Neural progenitor cell (in vitro differentiated cells): ENCODE measurements around the gene RHCG.

ENCODE experiments used
- EZH2 ChIP-seq: fragments of 200-600 bp; sonication (generic); IDR thresholded peaks from 2 replicates; pipeline ENCODE4 v1.6.1; 2017; ENCODE audit warnings: antibody characterized with exemption, mild to moderate bottlenecking, moderate library complexity
- EZH2phosphoT487 ChIP-seq: fragments of 200-600 bp; sonication (generic); IDR thresholded peaks from 2 replicates; pipeline ENCODE4 v1.6.1; 2017; ENCODE audit warnings: antibody characterized with exemption
- TF ChIP-seq, protein P1 (sequence below): fragments of 200-600 bp; sonication (generic); IDR thresholded peaks from 2 replicates; pipeline ENCODE4 v1.5.1; 2017; ENCODE audit warnings: antibody characterized with exemption, mild to moderate bottlenecking

DNA sequence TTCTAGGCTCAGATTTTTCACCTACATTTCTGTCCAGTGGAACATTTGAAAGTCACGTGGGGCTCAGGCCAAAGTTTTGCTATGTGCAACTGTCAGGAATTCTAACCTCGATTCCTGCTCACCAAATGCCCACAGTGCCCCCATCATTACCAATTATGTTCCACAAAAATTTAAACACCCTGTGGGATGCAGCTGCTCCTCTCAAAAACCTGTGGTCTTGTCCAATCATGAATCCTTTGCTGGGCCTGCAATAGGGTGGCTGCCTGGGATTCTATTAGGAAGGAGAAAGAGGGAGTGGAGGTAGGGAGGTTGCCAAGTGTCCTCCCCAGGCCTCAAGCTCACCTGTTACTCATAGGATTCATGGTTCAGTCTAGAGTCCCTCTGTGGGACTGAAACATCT, 68.1 kb downstream of the RHCG start:
- TF ChIP-seq EZH2: no peak
- TF ChIP-seq, protein P1, sequence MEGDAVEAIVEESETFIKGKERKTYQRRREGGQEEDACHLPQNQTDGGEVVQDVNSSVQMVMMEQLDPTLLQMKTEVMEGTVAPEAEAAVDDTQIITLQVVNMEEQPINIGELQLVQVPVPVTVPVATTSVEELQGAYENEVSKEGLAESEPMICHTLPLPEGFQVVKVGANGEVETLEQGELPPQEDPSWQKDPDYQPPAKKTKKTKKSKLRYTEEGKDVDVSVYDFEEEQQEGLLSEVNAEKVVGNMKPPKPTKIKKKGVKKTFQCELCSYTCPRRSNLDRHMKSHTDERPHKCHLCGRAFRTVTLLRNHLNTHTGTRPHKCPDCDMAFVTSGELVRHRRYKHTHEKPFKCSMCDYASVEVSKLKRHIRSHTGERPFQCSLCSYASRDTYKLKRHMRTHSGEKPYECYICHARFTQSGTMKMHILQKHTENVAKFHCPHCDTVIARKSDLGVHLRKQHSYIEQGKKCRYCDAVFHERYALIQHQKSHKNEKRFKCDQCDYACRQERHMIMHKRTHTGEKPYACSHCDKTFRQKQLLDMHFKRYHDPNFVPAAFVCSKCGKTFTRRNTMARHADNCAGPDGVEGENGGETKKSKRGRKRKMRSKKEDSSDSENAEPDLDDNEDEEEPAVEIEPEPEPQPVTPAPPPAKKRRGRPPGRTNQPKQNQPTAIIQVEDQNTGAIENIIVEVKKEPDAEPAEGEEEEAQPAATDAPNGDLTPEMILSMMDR: no peak
- TF ChIP-seq EZH2phosphoT487: no peak
